HG02981 (cell line): ENCODE measurements around the gene HIC2.
"Not testable (repeated sequence)": the region's sequence is repeated elsewhere in the genome, so short reads cannot be mapped to it uniquely, and the experiment has no call there.

Source experiments
- ATAC-seq: cut with Tn5 transposase; IDR thresholded peaks from one replicate; pipeline ENCODE4 v1.9.1; 2021; ENCODE audit warnings: mild to moderate bottlenecking, moderate library complexity; ENCODE audit not compliant: unreplicated experiment

The HIC2 gene

GRCh38 chr22:21449531-21450319, 32.6 kb downstream of the HIC2 start:
- ATAC-seq = no peak

DNA sequence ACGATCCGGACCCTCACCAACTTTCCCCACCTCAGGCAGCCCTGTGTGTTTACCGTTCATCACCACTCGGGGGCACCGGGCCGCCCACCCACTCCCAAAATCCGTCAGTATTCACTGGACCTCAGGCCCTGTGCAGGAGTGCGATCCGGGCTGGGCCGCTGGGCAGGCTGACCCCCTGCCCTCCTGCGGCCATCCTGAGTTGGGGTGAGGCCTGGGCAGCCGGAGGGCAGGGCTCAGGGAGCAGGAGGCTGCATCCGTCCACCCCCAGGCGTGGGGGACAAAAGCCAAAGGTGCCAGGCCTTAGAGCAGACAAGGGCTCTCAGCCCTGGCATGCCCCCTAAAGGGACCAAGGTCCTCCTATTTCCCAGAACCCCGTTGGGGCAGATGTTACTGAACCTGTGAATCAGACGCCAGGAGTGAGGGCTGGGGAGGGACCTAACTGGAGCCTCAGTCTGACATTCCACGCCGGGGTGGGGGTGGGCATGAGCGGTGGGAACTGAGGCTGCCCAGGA, 33.2 kb downstream of the HIC2 start:
- no peak for ATAC-seq

DNA sequence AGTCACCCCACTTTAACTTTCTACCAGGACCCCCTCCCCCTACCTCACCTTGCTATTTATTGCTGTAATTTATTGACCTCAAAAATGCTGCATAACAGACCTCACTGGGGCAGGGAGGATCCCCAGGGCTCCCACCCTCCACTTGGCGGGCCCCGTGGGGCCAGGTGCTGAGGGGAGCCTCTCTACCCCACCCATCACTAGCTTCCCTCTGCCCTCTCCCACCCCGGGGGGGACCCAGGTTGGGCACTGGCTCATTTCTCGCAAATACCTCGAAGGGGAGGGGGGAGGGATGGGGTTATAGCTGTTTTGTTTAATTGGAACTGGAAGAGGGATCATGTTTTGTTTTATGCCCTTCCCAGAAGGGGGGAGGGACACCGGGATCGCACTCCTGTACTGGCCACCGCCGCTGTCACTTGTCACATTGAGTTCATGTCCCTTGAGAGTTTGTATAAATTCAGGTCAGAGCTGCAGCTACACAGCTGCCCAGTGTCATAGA, 33.7 kb downstream of the HIC2 start:
- ATAC-seq = no peak

DNA sequence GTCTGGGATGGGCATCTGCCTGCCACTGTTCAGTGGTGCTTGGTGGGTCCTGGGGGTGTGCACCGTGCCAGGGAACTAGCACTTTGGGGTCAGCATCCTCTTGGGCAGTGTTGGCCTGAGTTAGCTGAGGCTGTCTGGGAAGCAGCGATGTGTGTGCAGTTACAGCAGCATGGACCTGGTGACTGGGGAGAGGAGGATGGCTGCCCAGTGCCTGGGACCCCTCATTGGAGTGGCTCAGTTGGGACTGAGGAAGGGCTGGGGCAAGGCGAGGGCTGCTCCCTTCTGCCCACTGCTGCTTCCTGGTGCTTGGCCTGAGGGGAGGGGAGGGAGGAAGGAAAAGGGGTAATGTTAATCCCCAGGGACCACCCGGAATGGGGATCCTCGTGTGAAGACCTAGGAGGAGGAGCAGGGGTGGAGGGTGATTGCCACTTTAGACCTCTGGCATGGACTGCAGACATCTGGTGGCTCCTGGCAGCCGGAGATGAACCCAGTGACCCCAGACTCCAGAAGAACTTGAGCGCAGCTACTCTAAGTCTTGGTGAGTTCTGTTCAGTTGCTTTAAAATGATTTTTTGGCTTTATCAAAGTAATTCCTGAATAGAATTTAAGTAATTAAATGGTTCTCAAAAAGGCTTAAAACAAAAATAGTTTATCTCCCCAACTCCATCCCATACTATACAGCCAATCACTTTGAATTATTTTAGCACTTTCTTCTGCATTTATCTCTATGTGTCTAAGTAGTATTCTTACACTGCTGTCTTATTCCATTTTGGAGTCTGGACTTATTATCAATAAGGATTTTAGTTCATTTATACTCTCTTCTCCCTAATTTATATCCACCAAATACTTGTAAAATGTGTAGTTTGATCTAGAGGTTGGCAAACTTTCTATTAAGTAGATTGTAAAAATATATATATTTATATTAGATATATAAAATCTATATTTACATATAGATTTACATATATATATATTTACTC, 34.7 kb downstream of the HIC2 start:
- no peak for ATAC-seq

GRCh38 chr22:21452666-21453065, 35.5 kb downstream of the HIC2 start:
- ATAC-seq = not testable (repeated sequence)

DNA sequence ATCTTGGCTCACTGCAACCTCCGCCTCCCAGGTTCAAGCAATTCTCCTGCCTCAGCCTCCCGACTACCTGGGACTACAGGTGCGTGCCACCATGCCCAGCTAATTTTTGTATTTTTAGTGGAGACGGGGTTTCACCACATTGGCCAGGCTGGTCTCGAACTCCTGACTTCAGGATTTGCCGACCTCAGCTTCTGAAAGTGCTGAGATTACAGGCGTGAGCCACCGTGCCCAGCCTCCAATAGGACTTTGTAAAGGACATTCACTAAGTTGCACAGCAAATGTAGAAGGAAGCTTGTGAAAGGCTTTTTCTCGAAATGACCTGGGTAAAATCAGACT, 37.8 kb downstream of the HIC2 start:
- not testable (repeated sequence) for ATAC-seq

GRCh38 chr22:21455334-21456089, 38.3 kb downstream of the HIC2 start:
- no peak for ATAC-seq

- no peak for ATAC-seq
Observed at GRCh38 chr22:21457023-21457787, 40.0 kb downstream of the HIC2 start.

GRCh38 chr22:21462672-21463071, 45.5 kb downstream of the HIC2 start:
- not testable (repeated sequence) for ATAC-seq

- peak; percentile 28 for ATAC-seq
Observed at GRCh38 chr22:21467337-21468193, 50.4 kb downstream of the HIC2 start, which contains the start of gene TMEM191C. TSS of gene TMEM191C (plus strand) at chr22:21467387. CDS start at chr22:21467460, 73 bp downstream.

DNA sequence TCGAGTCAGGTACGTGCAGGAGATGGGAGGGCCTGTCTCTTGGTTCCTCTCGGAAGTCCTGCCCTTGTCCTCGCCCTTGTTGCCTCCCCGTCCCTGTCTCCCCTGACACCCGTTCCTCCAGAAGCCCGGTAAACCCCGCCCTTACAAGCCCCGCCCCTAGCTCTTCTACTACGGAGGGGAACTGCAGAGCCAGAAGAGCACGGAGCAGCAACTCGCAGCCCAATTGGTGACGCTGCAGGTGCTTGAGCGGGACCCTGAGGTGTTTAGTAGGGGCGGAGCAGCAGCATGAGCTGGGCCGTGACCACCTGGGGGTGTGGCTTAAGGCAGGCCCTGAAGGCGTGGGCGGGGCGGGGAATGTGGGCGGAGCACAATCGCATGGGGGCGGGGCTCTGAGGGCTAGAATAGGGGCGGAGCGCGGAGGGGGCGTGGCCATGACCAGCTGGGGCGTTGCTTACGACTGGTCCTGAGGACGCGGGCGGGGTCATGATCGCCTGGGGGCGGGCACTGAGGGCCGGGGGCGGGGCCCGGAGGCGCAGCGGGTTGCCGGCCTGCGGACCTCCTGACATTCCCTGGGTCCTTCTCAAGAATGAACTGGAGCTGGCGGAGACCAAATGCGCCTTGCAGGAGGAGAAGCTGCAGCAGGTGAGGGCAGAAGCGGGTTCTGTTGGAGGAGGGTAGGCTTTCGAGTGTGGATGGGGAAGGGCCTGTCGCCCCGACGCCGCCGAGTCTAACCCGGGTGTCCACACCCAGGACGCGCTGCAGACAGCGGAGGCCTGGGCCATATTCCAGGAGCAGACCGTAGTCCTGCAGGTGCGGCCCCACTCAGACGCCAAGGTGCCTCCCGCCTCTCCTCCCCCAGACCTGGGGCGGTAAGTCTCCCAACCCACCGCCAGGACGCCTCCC, 51.3 kb downstream of the HIC2 start:
- peak; percentile 77 for ATAC-seq

- ATAC-seq = peak; percentile 2
Observed at GRCh38 chr22:21469097-21469994, 52.2 kb downstream of the HIC2 start.

DNA sequence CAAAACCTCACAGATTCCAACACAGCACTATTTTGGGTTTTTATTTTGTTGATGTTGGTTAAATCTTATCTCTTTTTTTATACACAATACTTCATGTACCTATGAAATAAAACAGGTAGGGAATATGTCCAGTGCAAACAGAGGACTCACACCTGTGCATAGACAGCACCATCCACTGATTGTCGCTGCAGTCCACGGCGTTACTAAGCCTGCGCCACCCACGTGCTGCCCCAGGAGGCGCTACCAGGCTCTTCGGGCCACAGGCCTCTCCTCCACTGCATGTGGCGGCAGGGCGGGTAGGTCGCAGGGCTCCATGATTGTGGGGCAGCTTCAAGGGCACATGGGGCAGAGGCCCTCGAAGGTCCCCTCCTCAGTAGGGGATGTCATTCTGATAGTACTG, 55.8 kb downstream of the HIC2 start:
- ATAC-seq = not testable (repeated sequence)

- ATAC-seq = not testable (repeated sequence)
Observed at GRCh38 chr22:21473664-21474063, 56.5 kb downstream of the HIC2 start.

DNA sequence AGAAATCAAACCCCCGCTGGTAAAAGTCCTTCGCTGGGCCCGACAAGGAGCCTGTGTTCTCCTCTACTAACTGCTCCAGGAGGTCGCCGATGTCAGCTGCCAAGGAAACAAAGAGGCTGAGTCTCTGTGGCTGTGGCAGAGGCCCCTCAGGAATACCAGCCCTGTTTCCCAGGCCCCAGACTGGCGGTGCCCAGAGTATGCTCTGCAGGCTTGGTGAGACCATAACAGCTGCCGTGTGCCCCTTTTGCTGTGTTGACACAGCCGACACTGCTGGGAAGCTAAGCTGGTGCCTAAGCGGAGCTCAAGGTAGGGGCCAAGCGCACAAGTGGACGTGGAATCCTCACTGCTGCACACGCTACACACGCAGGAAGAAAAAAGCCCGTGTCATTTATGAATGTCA, 66.9 kb downstream of the HIC2 start:
- ATAC-seq = not testable (repeated sequence)

DNA sequence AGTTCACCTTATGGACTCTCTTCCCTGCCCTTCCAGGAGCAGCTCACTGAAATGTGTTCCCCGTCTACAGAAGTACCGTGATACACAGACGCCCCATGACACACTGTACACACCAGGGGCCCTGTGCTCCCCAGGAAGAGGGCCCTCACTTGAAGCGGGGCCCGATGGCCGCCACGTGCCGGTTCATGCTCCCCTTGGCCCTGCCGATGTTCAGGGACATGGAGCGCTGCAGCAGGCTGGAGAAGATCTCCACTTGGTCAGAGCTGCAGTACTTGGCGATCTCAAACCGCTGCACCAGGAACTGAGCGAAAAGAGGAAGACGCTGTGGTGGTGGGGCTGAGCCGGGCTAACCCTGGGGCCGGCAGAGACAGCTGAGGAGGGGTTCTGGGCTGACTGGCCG, 70.6 kb downstream of the HIC2 start:
- not testable (repeated sequence) for ATAC-seq

DNA sequence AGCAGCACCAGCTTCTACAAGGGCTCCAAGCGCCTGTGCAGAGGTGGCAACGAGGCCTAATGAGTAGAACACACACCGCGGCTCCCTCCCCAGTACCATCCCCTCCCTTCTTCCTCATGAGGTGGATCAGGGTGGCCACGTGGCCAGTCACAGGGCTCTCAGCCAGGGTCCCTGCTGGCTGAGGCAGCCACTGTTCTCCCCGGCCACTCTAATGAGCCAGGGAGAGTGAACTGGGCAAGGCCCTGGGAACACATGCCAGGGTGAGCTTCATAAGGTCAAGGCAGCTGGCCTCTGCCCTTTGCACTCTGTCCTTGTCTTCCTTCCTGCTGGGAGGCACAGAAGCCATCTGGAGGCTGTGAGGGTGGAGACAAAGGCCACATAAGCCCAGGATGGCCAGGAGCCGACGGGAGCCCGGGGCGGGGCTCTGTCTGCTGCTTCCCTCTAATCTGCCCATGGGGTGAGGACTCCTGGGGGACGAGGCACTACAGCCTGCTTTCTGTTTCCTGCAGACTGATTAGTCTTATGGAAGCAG, 72.0 kb downstream of the HIC2 start:
- not testable (repeated sequence) for ATAC-seq
